HG02759 (cell line): ENCODE data around the gene TEX36.
"Not testable (repeated sequence)": the region's sequence is repeated elsewhere in the genome, so short reads cannot be mapped to it uniquely, and the experiment has no call there.

ENCODE experiments used
- ATAC-seq: cut with Tn5 transposase; IDR thresholded peaks from one replicate; pipeline ENCODE4 v1.9.1; 2021; ENCODE audit warnings: mild to moderate bottlenecking, moderate library complexity; ENCODE audit not compliant: unreplicated experiment

TEX36 gene

GRCh38 chr10:125634606-125635005, 48.4 kb downstream of the TEX36 start:
- ATAC-seq: no peak

DNA sequence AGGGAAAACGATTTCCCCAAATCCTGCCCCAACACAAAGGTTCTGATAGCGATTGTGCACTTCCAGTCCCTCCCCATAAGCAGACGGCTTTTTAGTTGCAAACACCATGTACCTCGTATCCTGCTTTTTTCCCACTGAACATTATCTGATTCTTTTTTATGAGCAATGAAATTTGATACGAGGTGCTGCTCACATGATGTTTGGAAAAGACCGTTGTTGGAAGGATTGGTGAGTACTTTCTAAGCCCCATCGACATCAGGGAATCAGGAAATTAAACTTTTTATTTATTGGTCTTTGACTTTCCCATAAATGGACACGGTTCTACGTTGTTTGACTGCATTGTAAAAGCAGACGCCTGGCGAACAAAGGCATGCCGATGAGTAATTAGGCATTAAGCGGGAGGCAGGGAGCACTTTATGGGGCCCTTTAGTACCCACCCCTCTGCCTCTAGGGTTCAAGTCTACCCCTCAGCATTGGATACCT, 49.4 kb downstream of the TEX36 start:
- no peak for ATAC-seq

DNA sequence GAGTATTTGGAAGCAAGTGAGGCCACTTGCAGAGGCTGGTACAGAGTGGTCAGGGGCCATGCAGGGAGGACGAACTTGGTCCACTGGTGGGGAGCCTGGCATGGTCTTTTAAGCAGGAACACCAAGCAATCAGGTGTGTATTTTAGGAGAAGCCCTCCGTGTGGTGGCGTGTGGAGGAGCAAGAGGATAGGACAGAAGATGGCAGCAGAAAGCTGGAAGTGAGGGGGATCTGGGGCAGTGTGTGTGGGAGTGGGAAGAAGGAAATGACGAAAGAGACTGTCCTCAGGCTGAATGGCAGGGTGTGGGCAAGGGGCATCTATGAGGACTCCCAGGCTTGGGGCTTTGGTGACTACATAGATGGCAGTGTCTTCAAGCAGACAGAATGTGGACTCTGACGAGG, 51.2 kb downstream of the TEX36 start:
- no peak for ATAC-seq

- ATAC-seq: no peak
Observed at GRCh38 chr10:125629758-125630376, 53.1 kb downstream of the TEX36 start.

- no peak for ATAC-seq
Observed at GRCh38 chr10:125628104-125629049, 54.6 kb downstream of the TEX36 start.

GRCh38 chr10:125627646-125628045, 55.3 kb downstream of the TEX36 start:
- no peak for ATAC-seq

GRCh38 chr10:125626671-125627070, 56.3 kb downstream of the TEX36 start:
- no peak for ATAC-seq

- ATAC-seq: no peak
Observed at GRCh38 chr10:125625586-125625985, 57.4 kb downstream of the TEX36 start.

DNA sequence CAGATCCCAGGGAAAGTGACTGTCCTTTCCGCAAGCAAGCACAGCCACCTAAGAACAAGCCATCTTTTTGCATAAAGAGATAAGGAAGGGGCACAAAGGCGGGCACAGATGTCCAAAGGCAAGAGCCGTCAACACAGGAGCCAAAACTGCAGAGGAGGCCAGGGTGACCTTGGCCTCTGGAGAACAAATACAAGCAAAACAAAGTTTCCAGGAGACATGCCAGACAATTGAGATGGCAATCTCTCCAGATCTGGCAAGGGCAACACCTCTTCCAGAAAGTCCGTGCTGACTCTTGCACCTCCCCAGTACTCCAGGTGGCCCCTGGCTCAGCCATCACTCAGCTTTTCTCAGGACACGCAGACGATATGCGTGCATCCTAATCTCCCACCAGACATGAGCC, 58.2 kb downstream of the TEX36 start:
- no peak for ATAC-seq

- ATAC-seq: no peak
Observed at GRCh38 chr10:125621052-125621451, 61.9 kb downstream of the TEX36 start.

DNA sequence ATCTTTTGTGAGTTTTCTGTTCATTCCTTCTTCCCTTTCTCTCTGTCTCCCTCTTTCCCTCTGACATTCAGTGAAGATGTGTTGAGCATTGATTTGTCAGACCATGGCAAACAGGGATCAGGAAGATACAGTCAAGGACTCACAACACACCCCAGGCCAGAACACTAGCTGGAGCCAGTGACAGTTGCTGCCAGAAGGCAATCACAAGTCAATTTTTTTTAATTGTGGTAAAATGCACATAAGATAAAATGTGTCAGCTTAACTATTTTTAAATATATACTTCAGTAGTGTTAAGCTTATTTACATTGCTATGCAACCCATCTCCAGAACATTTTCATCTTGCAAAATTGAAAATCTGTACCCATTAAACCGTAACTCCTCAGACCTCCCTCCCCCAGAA, 62.6 kb downstream of the TEX36 start:
- ATAC-seq: no peak

DNA sequence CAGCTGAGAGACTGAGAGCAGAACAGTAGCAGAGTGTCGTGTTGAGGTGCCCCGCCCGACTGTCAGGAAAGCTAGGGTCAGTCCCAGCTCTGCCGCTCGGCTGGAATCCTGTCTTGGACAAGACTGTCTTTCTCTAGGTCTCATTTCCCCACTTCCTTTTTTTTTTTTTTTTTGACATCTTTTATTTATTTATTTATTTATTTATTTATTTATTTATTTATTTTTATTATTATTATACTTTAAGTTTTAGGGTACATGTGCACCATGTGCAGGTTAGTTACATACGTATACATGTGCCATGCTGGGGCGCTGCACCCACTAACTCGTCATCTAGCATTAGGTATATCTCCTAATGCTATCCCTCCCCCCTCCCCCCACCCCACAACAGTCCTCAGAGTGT, 69.9 kb downstream of the TEX36 start:
- ATAC-seq: not testable (repeated sequence)

GRCh38 chr10:125611756-125612155, 71.2 kb downstream of the TEX36 start:
- no peak for ATAC-seq

- ATAC-seq: no peak
Observed at GRCh38 chr10:125611216-125611615, 71.7 kb downstream of the TEX36 start.

- ATAC-seq: no peak
Observed at GRCh38 chr10:125609859-125610258, 73.1 kb downstream of the TEX36 start.

DNA sequence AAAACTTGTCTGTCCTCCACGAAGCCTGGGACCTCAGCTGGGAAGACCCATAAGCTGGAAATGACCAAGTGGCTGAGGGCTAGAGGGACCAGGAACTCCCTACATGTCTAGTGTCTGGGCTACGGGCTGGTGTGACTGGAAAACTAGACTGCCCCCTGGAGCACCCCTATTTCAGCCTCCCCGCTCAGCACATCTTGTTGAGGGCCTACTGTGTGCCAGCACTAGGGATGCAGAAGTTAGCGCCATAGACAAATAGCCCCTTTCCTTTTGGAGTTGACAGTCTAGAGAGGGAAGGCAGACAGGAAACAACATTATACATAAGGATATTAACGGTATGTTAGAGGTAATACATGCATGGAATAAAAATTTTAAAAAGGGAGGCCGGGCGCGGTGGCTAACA, 74.5 kb downstream of the TEX36 start:
- ATAC-seq: no peak

DNA sequence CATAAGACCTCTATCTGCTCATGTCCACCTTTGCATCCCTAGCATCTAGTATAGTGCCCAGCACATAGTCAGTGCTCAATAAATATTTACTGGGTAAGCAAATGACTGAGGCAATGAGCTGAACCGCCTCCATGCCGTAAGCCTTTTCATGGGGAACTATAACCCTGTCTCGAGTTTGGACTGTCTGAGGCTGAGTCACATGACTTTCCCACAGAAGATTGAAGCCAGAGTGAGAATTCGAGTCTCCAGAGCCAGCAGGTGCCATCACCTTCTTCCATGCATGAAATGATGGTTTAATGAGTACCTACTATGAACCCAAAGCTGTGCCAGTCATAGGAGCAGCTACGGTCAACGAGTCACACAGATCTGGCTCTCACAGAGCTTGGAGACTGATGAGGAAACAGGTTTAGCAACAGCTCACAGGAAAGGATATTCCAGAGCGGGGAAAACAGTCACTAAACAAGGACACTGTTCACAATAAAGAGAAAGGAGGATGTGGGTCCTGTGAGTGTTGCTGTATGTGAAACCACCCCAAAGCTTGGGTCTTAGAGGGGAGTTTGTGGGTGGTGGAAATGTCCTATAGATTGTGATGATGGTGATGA, 75.2 kb downstream of the TEX36 start:
- no peak for ATAC-seq

- no peak for ATAC-seq
Observed at GRCh38 chr10:125606414-125607010, 76.5 kb downstream of the TEX36 start.
